ENCODE results near the gene LELP1.
"Not testable (repeated sequence)": the region's sequence is repeated elsewhere in the genome, so short reads cannot be mapped to it uniquely, and the experiment has no call there.

LELP1 gene

DNA sequence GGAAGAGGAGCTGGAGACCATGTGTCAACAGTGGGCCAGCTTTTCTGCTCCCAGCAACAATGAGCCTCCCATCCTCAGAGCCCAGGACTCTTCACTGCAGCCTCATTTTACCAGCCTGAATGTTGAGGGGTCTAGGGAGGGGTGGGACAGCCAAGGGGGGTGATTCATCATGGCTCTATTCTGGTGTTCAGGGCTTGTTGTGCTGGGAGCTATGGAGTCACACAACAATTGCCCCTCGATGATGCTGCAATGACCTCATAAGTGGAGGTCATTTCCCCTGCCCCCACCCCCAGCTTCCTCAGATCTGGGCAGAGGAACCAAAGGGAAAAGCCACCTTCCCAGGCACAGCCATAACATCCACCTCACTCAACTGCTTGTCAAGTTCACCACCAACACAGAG lies at the start of gene LELP1:
Gene LELP1, plus strand, starts transcription at position 301 of the 400 bp plus-strand sequence. CDS start 1,278 bp downstream, outside the sequence.
- no peak for DNase-seq (ENCODE audit: low read depth in 1 of 2, low spot score in 1 of 2)

DNA sequence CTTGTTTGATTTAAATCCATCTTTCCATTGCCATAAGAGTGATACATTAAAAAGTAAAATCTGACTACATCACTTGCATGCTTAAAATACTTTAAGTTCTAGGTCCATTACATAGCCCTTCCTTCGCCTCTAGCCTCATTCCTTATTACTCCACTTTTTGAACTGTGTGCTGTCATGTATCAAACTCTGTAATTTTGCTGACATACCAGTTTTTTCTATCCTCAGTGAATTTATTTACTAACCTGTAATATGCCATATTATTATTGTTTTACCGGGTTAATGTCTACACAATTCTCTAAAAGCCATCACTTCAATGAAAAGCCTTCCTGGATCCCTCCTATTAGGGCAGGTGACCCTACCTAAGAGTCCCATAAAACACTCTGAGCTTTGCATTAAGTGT lies 47.7 kb upstream of the LELP1 start:
- DNase-seq (ENCODE audit: low read depth in 1 of 2, low spot score in 1 of 2) = no peak

DNA sequence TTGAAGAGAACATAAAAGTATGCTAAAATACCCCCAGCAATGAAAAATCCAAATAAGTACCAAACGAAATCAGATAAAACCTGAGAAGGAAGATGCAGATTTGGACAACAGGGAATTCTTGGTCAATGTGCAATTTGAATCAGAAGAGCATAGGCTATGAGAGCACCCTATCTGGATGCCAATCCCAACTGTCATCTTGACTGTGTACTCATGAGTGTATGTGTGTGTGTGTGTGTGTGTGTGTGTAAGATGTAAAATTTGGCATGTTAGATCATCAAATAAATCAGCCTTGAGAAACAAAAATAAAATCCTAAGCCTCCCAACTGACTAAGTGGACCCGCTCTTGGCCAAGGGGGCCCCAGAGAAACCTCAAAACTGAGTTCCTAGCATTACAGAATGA lies 34.5 kb upstream of the LELP1 start:
- DNase-seq (ENCODE audit: low read depth in 1 of 2, low spot score in 1 of 2) = no peak

DNA sequence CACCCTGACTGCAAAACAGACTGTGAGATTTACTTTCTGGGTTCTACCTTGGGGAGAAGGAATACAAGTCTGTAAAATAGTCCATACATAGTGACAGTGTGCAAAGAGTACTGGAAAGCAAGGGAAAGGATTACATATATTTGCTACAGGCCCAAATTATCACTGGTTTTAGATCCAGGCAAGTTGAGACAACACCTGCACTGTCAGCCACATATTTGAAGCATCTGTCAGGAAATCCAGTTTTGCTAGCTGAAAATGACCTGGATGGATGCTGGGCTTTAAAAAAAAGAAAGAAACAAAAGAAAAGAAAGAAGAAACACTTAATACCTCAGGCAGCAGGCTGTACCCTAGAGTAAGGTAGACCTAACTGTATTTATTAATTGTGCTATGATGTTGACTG lies 28.6 kb upstream of the LELP1 start:
- DNase-seq (ENCODE audit: low read depth in 1 of 2, low spot score in 1 of 2) = no peak

DNA sequence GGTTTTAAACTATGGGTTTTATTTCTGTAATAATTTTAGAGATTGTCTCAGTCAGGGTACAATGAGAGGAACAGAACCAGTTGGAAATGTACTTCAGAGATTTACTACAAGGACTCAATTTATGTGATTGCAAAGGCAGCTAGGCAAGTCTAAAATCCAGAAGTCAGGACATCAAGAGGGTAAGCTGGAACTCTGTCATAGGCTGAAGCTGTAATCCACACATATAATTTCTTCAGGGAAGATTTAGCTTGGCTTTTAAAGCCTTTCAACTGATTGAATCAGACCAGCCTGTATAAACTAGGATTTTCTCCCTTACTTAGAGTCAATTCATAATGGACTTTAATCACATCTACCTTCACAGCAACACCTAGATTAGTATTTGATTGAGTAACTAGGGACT lies 24.3 kb upstream of the LELP1 start:
- no peak for DNase-seq (ENCODE audit: low read depth in 1 of 2, low spot score in 1 of 2)

DNA sequence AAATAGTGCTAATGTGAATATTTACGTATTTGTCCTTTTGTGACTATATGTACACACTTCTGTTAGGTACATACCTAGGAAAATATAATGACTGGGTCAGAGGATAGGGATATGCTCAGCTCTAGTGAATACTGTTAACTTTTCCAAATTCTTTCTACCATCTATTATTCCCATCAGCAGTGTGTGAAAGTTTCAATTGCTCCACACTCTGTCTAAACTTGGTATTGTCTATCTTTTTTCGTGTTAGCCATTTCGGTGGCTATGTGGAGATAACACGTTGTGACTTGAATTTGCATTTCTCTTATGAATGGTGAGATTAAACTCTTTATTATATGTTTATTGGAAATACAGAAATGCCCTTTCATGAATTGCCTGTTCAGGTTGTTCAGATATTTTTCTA lies 22.7 kb upstream of the LELP1 start:
- DNase-seq (ENCODE audit: low read depth in 1 of 2, low spot score in 1 of 2) = no peak

DNA sequence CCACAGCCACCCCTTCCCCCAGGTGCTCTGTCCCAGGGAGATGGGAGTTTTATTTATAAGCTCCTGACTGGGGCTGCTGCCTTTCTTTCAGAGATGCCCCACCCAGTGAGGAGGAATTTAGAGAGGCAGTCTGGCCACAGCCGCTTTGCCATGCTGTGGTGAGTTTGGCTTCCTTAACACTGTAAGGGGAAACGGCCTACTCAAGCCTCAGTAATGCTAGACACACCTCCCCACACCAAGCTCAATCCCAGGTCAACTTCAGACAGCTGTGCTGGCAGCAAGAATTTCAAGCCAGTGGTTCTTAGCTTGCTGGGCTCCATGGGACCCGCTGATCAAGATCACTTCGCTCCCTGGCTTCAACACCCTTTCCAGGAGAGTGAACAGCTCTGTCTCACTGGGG lies 14.9 kb upstream of the LELP1 start:
- DNase-seq (ENCODE audit: low read depth in 1 of 2, low spot score in 1 of 2) = not testable (repeated sequence)

DNA sequence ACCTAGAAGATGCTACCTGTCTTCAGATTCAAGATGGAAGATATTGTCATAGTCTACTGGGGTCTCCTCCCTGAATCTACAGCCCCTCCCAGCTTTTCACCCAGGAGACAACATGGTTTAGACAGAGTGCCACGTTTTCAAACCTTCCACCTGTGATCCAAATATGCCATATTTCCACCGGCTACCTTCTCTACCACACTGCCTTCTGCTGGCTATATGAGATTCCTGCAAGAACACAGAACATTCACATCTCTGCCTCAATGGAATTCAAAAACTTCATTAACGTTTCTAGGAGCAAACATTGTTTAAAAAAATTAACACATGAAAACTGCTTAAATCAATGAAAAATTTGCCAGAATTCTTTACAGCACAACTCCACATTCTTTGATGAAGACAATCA lies 12.9 kb upstream of the LELP1 start:
- no peak for DNase-seq (ENCODE audit: low read depth in 1 of 2, low spot score in 1 of 2)

DNA sequence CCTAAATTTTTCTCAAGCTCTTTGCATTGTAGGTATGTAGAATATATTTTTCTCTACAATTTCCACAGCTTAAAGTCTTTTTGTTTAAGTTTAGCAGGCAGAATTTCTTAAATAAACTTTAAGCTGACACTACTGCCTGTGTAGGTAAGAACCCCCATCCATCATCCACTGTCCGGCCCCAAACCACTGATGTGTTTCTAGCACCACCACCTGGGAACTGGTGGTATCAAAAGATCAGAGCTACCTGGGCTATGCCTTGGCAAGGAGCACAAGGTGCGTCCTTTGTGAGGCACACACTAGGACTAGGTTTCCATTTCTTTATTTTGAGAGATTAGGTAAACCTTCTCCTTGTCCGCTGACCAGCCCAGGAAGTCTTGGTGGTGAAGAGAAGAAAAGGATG lies 10.5 kb upstream of the LELP1 start:
- DNase-seq (ENCODE audit: low read depth in 1 of 2, low spot score in 1 of 2) = no peak

DNA sequence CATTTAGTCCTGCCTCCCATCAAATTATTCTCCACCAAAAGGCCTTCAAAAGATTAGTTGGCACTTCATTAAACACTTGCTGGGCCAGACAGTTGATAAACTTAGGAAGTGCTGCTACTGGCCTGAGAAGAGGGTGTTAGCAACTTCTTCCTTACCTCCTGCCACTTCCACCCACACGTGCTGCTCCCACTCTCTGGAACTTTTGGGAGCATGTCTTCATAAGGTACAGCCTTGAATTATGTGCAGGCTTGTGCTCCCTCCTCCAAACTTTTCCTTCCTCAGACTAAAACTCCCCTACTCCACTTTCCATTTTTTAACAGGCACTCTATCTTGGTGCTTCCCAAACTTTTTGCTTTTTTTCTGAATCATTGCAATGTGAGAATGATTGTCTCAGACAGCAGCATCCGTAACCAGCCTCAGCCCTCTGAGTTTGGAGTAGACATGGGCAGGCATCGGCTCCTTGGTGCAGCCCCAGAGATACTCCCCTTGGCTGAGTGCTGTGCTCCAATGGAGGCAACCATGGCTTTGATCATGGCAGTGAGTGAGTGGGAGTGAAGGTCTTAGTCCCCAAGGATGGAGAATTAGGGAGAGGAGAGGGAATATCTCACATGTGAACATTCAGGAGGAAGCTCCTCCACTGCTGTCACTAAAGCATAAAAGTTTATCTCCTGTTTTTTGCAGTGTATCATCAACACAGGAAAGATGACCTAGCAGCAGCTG lies 8.7 kb upstream of the LELP1 start:
- no peak for DNase-seq (ENCODE audit: low read depth in 1 of 2, low spot score in 1 of 2)

DNA sequence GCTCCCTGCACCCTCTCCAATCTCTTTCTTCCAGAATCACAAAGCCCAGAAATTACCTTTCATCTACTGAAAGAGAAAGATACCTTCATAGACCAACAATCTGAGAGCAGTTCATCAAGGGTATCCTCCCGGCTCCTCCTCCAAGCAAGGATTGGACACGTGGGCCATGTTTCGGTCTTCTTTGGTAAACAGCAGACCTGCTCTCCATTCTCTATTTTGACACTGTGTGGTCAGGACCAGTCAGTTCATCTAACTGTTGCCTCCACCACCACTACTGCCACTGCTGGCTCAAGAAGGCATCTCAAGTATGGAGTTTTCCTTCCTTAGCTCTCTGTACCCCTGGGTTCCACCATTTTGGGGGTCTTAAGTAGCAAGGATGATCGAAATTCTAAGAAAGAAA lies 8.0 kb upstream of the LELP1 start:
- no peak for DNase-seq (ENCODE audit: low read depth in 1 of 2, low spot score in 1 of 2)

DNA sequence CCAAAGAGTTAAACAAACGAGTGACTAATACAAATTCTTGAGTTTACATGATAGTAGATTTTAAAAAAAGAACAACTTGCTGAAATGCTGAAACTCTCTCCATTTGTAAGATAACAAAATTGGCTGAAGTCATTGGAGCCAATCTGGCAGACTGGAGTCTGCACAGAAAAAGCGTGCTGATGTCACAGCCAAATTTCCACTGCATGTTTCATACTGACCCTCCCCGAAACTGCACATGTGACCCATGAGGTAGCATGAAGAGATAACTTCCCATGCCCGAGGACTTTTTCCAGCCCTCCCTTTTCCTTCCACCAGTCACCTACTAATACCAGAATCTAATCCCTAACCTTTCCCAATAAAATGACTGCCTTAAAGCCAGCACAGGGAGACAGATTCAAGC lies 1.2 kb upstream of the LELP1 start:
- no peak for DNase-seq (ENCODE audit: low read depth in 1 of 2, low spot score in 1 of 2)

DNA sequence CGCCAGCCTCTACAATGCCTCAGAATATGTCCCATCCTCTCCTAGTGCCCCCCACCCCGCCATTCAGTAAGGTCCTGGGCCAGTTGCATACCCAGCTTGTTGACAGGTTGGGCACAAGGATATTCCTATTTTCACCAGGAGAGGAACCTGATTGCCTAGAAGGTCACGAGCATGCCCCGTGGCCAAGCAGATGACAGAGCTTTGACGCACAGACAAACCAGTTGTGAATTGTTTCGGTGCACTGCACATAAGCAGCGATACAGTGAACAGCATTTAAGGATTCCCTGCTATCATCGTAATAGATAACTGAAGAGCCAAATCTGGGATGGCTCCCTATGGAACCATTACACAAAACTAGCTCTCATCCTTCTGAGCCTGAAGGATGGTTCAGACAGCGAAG lies 3.4 kb downstream of the LELP1 start:
- no peak for DNase-seq (ENCODE audit: low read depth in 1 of 2, low spot score in 1 of 2)

DNA sequence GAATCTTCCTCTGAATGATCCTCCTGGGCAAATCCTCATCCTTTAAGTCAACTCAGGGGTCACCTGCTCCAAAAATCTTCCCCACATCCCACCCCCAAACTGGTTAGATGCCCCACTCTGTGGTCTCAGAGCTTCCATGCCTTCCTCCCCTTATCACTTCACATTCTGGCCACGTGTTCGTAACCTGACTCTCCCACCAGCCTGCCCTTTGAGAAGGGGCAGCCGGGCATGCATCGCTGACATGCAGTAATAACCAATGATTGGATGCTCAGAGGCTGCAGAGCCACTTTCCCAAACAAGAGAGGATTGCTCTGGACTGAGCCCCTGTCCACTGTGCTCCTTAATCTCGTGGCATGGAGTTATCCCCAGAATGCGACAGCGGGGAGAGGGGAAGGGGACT lies 7.0 kb downstream of the LELP1 start:
- no peak for DNase-seq (ENCODE audit: low read depth in 1 of 2, low spot score in 1 of 2)

DNA sequence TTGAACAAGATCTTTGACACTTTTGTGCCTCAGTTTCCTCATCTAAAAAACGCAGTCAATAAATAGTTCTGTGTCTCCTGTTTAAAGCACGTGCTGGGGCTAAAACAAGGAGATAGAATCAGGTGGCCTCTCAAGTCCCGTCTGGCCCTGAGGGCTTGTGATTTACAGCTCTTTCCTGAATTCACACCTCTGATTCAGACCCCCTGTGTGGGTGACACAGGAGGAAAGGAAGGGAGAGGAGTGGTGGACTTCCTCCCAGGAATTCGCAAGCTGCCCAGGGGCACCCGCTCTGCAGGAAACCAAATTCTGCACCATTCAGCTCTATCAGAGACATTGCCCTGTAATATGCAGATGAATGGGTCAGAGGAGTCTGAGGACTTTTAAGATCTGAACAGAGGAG lies 9.0 kb downstream of the LELP1 start:
- DNase-seq (ENCODE audit: low read depth in 1 of 2, low spot score in 1 of 2) = no peak

DNA sequence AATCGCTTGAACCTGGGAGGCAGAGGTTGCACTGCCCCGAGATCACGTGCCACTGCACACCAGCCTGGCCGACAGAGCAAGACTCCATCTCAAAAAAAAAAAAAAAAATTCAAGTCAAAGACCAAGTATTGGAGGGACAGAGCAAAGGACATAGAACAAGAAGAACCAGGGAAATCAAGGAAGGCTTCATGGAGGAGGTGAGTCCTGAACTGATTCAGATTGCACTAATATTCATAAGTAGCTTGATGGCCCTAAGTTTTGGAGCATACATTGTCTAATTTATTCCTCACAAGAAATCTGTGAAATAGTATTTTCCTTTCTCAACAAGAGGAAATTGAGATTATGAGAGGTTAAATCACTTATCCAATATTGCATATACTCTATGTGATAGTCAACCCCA lies 10.3 kb downstream of the LELP1 start:
- DNase-seq (ENCODE audit: low read depth in 1 of 2, low spot score in 1 of 2) = no peak

DNA sequence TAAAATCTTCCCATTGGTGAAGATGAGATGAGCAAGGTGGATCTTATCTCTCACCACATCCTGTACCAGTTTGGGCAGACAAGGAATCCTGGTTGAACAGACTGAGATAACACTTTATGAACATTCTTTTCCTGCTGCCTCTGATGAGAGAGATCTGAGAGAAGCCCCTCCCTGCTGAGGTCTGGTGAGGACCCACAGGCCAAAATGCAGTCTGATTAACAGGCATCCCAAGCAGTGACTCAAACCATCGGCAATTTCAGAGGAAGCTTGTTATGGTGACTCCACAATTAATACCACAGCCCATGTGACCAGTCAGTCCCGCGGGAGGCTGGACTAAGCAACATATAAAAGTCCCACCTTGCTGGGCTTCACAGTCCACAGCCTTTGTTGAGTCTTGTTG lies 14.0 kb downstream of the LELP1 start, which contains the start of gene PRR9:
Gene PRR9, plus strand, starts transcription at position 373 of the 400 bp plus-strand sequence. CDS start 561 bp downstream, outside the sequence.
- DNase-seq (ENCODE audit: low read depth in 1 of 2, low spot score in 1 of 2) = no peak

DNA sequence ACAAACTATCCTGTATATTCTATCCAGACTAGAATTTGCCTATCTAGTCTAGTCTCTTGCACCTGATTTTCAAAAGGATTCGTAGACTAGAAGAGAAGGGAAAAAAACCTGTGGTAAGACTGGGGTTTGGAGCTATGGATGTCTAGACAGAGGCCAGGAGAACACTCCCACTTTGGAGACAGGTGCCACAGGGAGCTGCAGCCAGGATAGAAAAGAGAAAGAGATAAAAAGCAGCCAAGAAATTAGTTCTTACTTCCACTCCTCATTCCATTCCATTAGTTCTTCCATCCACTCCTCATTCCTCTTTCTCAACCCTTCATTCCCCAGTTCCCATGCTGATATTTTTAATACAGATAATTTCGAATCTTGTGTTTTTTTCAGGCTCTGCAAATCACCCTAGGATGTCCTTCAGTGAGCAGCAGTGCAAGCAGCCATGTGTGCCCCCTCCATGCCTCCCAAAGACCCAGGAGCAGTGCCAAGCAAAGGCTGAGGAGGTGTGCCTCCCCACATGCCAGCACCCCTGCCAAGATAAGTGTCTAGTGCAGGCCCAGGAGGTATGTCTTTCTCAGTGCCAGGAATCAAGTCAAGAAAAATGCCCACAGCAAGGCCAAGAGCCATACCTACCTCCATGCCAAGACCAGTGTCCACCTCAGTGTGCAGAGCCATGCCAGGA lies 14.7 kb downstream of the LELP1 start:
- DNase-seq (ENCODE audit: low read depth in 1 of 2, low spot score in 1 of 2) = no peak

DNA sequence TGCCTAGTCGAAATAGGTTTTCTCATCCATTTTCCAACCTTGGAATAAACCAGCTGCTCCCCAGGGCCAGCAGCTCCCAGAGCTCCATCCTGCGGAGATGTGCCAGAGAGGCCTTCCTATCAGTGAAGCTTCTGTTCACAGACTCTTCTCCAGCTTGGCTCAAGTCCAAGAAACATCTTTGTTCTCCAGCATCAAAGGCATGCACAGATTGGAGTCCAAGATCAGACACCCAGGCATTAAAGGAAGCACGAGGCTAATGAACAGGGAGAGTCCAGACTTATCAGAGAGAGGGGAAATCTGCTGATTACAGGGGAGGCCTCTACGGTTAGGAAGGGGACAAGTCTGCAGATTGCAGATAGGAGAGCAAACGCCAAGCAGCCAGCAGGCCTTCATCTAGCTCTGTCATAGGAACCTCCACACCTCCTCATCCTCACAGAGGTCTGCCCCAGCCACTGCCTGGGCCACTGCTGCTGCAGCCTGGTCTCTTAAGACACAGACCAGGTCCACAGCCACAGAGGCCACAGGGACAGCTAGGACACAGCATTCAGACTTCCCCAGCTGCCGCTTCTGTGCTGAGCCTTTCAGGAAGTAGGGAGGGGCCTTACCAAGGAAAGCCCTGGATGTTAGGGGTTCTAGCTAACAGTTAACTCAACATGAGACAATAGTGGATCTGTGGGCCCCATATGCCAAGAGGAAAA lies 17.5 kb downstream of the LELP1 start:
- no peak for DNase-seq (ENCODE audit: low read depth in 1 of 2, low spot score in 1 of 2)

DNA sequence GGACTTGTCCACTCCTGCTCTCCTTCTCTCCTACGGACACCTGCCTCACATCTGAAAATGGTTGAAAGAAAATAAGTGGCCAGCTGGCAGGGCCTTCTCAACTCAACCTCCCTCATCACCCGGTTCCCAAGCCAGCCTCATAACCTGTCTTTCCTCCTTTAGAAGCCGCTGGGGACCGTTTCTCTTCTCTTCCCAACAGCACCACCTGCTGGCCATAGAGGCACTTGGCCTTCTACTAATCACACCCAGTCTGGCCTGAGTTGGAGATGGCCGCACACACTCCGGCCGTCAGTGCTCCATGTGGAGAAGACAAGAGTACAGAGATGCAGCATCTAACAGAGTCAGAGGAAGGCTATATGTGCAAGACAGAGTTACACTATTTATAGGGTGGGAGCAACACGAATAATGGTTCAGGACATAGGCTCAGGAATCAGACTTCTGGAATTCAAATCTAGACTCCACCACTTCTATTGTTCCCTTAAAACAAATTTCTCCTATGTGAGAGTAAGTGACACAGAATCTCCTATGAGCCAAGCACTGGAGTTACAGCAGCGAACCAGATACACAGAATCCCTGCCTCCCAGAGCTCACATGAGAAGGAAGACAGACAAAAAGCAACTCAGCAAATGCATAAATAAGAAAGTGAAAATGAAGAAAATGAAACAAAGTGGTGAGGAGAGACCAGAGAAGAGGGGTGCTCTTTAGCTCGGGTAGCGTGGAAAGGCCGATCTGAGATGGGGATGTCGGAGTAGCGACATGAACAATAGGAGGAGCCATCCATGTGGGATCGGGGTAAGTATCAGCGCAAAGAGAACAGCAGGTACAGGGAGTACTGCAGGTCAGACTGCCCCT lies 20.0 kb downstream of the LELP1 start:
- DNase-seq (ENCODE audit: low read depth in 1 of 2, low spot score in 1 of 2) = peak; percentile 13 to 42

DNA sequence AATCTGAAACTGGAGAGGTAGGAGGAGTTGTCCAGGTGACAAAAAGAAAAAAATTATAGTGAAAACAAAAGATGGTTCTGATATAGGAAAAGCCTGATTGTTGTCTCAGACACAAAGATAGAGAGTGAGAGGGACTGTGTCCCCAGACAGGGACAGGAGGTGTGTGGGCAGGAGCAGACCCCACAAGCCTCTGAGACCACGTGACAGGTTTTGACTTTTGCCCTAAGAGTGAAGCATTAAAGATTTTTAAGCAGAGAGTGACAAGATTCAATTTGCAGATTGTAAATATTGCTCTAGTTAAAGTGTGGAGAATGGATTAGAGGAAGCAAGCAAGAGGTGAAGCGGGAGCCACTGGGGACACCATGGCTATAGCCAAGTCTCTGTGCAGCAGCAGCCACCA lies 24.6 kb downstream of the LELP1 start:
- no peak for DNase-seq (ENCODE audit: low read depth in 1 of 2, low spot score in 1 of 2)
